Measurements from ENCODE around the gene PANK2. TPM values are rescaled to one million over a fixed set of nuclear protein-coding genes. Genes with fewer than 3 reads are reported as not detected.
"Not testable (repeated sequence)": the region's sequence is repeated elsewhere in the genome, so short reads cannot be mapped to it uniquely, and the experiment has no call there.

Gene PANK2
- 10 to 100 TPM; 34.3 to 58.7 (median 50.4) TPM for total RNA-seq

DNA sequence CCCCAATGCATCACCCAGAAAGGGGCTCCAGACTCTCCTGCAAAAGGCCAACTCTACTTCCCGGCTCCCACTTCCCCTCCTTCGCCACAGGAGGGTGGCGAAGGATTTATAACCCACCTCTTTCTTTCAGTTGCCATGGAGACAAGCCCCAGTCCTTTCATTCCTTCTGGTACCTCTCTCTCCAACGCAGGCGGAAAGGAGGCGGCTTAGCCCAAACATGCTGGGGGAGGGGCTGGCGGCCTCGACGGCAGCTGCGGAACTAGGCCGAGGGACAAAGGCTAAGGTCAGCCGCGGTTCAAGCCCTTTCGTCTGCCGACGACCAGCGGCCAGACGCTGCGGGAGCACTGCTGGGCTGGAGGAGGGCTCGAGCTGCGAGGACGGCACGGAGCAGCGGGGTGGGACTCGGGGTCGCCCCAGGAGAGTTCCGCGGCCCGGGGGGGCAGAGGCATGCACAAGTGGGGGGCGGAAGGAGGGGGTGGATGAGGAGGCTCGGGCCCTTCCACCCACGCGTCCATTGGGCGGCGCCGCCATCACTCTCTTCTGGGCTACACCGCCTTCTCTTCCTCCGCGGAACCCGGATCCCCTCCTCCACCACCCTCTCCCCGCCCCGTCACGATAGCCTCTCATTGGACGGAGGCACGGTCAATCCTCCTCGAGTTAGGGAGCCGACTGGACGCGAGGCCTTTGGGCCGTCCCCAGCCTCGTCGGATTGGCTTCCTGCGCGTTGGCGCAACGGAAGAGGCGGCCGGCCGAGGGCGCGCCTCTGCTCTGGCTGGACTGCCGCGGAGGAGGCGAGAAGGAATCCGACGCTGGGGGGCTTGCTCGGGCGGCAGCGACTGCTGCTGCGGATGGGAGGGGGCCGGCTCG, at the start of gene PANK2:
TSS of gene PANK2 (plus strand) at position 766 of the 867 bp plus-strand sequence.
- H3K4me3 ChIP-seq, result peak within 1 kb of the TSS; percentile 97 to 100 (median 98)
- H3K36me3 ChIP-seq, result no peaks in the 10 kb centered on the region
- no peaks in the 10 kb centered on the region for H3K27me3 ChIP-seq
- H3K9me3 ChIP-seq, result no peaks in the 10 kb centered on the region
- peaks cover 40 to 53% (median 45%) of the 10 kb centered on the region in 4 donors for H3K4me1 ChIP-seq
- 0 to 1% methylated on average over 24 to 63 of the region's 72 CpGs for WGBS, 2 donors
- TF ChIP-seq EP300 (IDR thresholded peaks at IDR 0.05), result peak in 1 of 4 donors; percentile 35
- TF ChIP-seq POLR2A (IDR thresholded peaks at IDR 0.05), result peak in 3 of 4 donors; percentile 93 to 98 (median 95)
- peak; percentile 95 to 97 for TF ChIP-seq POLR2AphosphoS5 (IDR thresholded peaks at IDR 0.05)
- TF ChIP-seq, protein P1, sequence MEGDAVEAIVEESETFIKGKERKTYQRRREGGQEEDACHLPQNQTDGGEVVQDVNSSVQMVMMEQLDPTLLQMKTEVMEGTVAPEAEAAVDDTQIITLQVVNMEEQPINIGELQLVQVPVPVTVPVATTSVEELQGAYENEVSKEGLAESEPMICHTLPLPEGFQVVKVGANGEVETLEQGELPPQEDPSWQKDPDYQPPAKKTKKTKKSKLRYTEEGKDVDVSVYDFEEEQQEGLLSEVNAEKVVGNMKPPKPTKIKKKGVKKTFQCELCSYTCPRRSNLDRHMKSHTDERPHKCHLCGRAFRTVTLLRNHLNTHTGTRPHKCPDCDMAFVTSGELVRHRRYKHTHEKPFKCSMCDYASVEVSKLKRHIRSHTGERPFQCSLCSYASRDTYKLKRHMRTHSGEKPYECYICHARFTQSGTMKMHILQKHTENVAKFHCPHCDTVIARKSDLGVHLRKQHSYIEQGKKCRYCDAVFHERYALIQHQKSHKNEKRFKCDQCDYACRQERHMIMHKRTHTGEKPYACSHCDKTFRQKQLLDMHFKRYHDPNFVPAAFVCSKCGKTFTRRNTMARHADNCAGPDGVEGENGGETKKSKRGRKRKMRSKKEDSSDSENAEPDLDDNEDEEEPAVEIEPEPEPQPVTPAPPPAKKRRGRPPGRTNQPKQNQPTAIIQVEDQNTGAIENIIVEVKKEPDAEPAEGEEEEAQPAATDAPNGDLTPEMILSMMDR (IDR thresholded peaks at IDR 0.05), result peak; percentile 28 to 64 (median 46)
- DNase-seq (peak; percentile 97 to 99), ATAC-seq (ENCODE audit: low FRiP score in 2 of 2) (peak; percentile 98 to 99)
- peak within 1 kb of the TSS; percentile 96 to 100 (median 100) for H3K27ac ChIP-seq

DNA sequence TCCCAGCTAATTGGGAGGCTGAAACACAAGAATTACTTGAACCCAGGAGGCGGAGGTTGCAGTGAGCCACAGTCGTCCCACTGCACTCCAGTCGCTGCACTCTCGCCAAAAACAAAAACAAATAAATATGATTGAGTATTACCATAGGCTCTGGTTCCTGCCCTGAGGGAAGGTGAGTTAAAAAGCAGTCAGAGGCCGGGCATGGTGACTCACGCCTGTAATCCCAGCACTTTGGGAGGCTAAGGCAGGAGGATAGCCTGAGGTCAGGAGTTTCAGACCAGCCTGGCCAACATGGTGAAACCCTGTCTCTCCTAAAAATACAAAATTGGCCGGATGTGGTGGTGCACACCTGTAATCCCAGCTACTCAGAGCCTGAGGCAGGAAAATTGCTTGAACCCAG, 49.0 kb upstream of the PANK2 start:
- H3K27me3 ChIP-seq; H3K4me3 ChIP-seq; DNase-seq; ATAC-seq (ENCODE audit: low FRiP score in 2 of 2); H3K36me3 ChIP-seq; H3K9me3 ChIP-seq: not testable (repeated sequence)
- Histone ChIP-seq H3K27ac (peak overlapping the region in 1 of 4 donors; percentile 48), H3K4me1 (peaks cover 0 to 12% (median 10%) of the 10 kb centered on the region in 4 donors)
- 90 to 93% methylated on average over 7 of the region's 7 CpGs for WGBS, 2 donors

DNA sequence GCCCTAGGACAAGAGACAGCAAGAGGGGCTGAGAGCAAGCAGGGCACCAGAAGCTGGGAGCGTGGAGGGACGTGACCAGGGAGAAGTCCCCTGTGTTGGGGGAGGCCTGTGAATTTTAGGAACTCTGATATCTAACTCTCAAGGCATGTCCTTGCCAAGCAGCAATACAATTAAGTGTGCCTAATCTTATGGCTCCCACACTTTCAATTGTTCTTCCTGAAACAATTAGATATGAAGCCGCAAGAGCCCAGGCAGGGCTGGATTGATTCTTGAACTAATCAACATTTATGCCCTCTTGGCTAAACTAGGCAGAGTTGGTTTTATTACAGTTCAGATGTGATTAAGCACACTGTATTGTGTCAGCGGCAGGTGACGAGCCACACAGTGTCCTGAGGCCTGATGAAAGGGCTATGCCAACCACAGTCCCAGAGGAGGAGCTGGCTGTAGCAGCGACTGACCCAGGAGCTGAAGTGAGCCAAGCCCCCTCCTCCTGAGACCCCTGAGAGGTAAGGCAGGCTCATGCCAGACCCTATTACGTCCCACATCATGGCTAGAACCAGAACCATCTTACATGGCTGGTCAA, 46.7 kb upstream of the PANK2 start:
- TF ChIP-seq POLR2AphosphoS5 (IDR thresholded peaks at IDR 0.05) (no peak), EP300 (IDR thresholded peaks at IDR 0.05) (no peak), POLR2A (IDR thresholded peaks at IDR 0.05) (no peak)
- TF ChIP-seq, protein P1 (IDR thresholded peaks at IDR 0.05), result no peak
- Histone ChIP-seq H3K9me3 (no peaks in the 10 kb centered on the region), H3K4me3 (no peak overlapping the region), H3K4me1 (peaks cover 10 to 23% (median 16%) of the 10 kb centered on the region in 4 donors), H3K36me3 (no peaks in the 10 kb centered on the region), H3K27me3 (no peaks in the 10 kb centered on the region), H3K27ac (peak overlapping the region in 2 of 4 donors; percentile 12 to 39)
- DNase-seq (no peak), ATAC-seq (ENCODE audit: low FRiP score in 2 of 2) (no peak)
- 68 to 76% methylated on average over 5 to 7 of the region's 7 CpGs for WGBS, 2 donors

DNA sequence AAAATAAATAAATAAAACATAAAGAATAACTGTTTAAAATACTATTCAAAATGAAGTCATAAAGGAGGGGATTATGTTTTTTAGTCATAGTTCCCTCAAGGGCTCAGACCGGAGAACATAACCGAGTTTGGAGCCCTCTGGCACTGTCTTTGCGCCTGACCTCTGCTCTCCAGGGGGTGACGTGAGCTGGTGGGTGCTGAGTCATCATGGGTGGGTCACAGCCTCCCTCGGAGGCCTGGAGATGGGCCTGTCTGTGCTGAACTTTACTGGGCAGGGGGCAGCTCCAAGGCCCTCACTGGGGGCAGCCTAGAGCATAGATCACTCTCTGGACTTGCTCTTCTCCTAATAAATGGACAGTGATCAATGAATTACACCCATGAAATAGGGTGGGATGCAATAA, 45.7 kb upstream of the PANK2 start:
- no peak for DNase-seq
- ATAC-seq (ENCODE audit: low FRiP score in 2 of 2), result peak in 1 of 2 donors; percentile 48
- H3K4me1 ChIP-seq, result peaks cover 20 to 33% (median 23%) of the 10 kb centered on the region in 4 donors
- H3K4me3 ChIP-seq, result no peak overlapping the region
- WGBS, 2 donors, result 71 to 83% methylated on average over 4 to 5 of the region's 5 CpGs
- no peaks in the 10 kb centered on the region for H3K9me3 ChIP-seq
- no peak overlapping the region for H3K27ac ChIP-seq
- H3K27me3 ChIP-seq, result no peaks in the 10 kb centered on the region
- no peaks in the 10 kb centered on the region for H3K36me3 ChIP-seq
- TF ChIP-seq POLR2A (IDR thresholded peaks at IDR 0.05) (no peak), EP300 (IDR thresholded peaks at IDR 0.05) (no peak), POLR2AphosphoS5 (IDR thresholded peaks at IDR 0.05) (no peak)
- TF ChIP-seq, protein P1 (IDR thresholded peaks at IDR 0.05), result no peak

DNA sequence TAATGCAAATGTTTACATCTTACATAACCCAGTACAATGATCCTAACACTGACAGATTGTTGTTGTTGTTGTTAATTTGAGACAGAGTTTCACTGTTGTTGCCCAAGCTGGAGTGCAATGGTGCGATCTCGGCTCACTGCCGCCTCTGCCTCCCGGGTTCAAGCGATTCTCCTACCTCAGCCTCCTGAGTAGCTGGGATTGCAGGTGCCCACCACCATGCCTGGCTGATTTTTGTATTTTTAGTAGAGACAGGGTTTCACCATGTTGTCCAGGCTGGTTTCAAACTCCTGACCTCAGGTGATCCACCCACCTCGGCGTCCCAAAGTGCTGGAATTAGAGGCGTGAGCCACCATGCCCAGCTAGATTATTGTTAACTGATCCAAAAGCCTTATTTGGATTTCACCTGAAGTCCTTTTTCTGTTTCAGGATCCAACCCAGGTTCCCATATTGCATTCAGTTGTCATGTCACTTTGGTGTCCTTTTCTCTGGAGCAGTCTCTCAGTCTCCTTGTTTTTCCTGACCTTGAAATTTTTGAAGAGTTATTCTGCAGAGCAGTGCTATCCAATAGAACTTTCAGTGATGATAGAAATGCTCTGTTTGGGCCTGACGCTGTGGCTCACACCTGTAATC, 45.1 kb upstream of the PANK2 start:
- 95 to 96% methylated on average over 9 of the region's 9 CpGs for WGBS, 2 donors
- not testable (repeated sequence) for ATAC-seq (ENCODE audit: low FRiP score in 2 of 2); H3K36me3 ChIP-seq; H3K9me3 ChIP-seq; H3K27me3 ChIP-seq; H3K27ac ChIP-seq; DNase-seq; H3K4me3 ChIP-seq
- peaks cover 22 to 35% (median 24%) of the 10 kb centered on the region in 4 donors for H3K4me1 ChIP-seq

All from upper lobe of left lung (tissue), 6 donors.